ENCODE data around the gene PPP1CA. TPM values are rescaled to one million over a fixed set of nuclear protein-coding genes. Genes with fewer than 3 reads are reported as not detected.

The PPP1CA gene
- total RNA-seq, 1 donor from 2014 or later: 95.1 TPM

DNA sequence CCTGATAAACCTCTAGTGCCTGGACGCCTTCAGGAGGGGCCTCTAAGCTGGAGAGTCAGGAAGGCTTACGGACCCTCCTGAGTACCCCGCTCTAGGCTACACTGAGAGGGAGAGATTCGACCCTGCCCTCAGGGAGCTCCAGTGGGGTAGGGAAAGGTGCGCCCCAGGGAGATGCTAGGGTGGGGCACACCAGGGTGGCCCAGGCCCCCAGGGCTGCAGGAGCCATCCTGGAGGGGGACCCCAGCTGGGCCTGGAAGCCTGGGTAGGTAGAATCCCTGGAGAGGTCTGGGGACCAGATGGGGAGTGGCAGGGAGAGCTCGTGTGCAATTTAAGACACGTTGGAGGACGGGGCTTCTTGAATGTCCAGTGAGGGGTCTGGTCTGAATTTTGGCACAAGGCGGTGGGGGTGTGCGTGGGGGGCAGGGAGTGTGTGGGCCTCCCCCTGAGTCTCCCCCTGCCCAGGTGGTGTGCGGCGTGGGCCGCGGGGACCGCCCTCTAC, 18.5 kb upstream of the PPP1CA start:
- no peak for DNase-seq (ENCODE audit: low spot score)
- intact Hi-C loops (cut with DNase I): no loop called here

GRCh38 chr11:67419325-67420049, 17.8 kb upstream of the PPP1CA start:
- intact Hi-C loops (cut with DNase I): no loop called here
- DNase-seq (ENCODE audit: low spot score): no peak

DNA sequence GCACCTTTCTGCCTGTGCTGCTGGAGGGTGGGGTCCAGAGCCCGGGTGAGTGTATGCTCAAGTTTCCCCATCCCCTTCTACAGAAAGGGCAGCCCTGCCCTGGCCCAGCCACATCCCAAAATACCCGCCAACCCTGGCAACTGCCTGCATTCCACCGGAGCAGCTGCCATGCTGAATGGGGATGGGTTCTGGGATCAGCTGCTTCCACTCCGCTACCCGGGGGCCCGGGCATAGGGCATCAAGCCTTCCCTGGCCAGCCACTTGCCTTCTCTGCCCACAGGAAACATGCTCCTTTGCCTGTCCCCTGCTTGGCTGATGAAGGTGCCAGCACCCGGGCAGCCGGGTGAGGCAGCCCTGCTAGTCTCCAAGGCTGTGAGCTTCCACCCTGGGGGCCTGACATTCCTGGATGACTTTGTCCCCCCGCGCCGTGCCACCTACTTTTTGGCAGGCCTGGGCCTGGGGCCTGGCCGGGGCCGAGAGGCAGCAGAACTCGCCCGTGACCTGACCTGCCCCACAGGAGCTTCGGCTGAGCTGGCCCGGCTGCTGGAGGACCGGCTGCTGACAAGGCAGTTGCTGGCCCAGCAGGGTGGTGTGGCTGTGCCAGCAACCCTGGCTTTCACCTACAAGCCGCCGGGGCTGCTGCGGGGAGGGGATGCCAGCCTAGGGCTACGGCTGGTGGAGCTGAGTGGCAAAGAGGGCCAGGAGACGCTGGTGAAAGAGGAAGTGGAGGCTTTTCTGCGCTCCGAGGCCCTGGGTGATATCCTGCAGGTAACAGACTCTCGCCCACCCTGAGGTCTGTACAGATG, 17.0 kb upstream of the PPP1CA start:
- intact Hi-C loops (cut with DNase I): no loop called here
- DNase-seq (ENCODE audit: low spot score): peak; percentile 85

- intact Hi-C loops (cut with DNase I): no loop called here
- DNase-seq (ENCODE audit: low spot score): no peak
Measured at GRCh38 chr11:67417425-67417824, 15.8 kb upstream of the PPP1CA start.

DNA sequence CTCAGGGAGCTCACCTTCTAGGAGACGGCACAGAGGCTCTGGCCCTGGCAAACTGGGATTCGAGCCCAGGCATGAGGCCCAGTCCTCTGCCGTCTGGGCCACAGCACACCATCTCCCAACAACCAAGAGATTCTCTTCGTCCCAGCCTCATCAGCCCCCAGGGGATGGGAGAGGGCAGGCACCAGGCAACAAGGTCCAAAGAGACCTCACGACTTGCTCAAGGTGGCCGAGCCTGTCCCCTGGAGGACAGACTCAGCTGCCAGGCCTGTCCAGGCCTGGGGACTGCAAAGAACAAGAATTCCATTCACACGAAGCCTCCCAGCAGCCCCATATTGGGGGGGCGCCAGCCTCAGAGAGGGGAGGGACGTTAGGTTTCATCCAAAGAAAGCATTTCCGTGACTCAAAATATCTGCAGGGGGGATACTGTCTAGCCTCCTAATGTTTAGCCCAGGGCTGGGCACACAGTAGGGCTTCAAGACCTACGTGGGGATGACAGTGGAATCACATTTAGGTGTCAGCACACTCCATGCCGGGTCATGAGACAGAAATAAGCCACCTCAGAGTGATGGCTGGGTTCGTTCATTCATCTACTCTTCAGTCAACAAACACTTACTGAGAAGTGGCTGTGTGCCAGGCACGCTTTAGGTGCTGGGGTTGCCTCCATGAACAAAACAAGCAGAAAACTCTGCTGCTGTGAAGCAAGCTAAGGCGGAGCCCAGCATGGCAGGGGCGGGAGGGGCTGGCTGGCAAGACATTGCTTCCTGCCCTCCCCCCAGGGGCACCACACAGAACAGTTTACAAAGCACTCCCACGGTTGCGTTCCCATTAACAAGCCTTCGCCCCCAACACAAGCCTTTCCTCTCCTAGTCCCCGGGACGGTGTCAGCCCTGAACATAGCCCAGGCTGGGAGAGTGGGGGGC, 15.0 kb upstream of the PPP1CA start:
- no peak for DNase-seq (ENCODE audit: low spot score)
- intact Hi-C loops (cut with DNase I): no loop called here

DNA sequence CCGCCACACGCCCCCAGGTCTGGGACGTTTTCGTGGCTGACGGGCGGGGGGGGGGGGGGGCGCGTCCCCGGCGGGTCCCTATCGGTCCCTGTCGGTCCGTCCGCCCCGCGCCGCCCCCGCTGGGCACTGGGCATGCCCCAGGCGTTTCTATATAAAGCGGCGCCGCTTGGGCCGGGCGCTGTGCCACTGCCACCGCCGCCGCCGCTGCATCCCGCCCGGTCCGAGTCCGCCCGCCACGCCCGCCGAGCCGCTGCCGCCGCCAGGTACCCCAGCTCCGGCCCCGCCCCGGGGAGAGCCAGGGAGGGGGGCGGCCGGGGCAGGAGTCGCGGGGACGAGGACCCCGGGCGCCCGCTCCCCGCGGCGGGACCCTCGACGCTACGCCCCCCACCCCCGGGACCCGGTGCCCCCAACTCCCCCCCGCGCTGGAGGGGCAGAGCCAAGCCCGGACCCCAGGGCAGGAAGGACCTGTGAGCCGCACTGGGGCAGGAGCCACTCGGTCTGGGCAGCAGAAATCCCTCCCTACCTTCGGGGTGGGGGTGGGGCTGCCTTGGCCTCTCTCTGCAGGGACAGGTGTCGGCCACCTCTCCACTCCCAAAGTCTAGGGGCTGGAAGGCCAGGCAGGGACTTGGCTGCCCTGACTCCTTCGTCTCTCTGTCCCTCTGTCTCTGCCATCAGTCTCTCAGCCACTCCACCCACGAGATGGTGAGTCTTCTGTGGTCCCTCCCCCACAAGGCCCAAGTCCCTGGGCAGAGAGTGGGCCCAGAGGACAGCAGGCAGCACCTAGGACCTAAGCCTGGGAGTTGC, 14.0 kb upstream of the PPP1CA start, which contains the start of gene CARNS1:
CARNS1 (plus strand) TSS at position 178 of the 804 bp plus-strand sequence; CDS start at position 700, 522 bp downstream.
- DNase-seq (ENCODE audit: low spot score): no peak
- intact Hi-C loops (cut with DNase I): no loop called here

- intact Hi-C loops (cut with DNase I): no loop called here
- no peak for DNase-seq (ENCODE audit: low spot score)
Measured at GRCh38 chr11:67413266-67413849, 11.7 kb upstream of the PPP1CA start.

- intact Hi-C loops (cut with DNase I): no loop called here
- no peak for DNase-seq (ENCODE audit: low spot score)
Measured at GRCh38 chr11:67412495-67413179, 11.0 kb upstream of the PPP1CA start.

DNA sequence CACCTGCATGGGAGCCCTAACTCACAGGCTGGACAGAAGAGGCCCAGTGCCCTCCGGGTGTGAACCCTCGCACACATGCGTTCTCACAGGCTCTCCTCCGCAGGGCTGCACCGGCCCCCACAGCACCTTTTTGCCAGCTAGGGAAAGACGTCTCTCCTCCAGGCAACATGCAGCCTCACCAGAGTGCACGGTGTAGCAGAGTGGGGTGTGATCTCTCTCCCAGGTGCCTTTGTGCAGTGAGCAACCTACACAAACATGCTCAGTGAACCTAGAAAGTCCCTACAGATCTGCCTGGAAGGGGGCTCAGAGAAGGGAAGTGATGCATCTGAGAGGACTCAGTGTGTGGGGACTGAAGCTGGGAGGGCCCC, 10.1 kb upstream of the PPP1CA start:
- intact Hi-C loops (cut with DNase I): no loop called here

DNA sequence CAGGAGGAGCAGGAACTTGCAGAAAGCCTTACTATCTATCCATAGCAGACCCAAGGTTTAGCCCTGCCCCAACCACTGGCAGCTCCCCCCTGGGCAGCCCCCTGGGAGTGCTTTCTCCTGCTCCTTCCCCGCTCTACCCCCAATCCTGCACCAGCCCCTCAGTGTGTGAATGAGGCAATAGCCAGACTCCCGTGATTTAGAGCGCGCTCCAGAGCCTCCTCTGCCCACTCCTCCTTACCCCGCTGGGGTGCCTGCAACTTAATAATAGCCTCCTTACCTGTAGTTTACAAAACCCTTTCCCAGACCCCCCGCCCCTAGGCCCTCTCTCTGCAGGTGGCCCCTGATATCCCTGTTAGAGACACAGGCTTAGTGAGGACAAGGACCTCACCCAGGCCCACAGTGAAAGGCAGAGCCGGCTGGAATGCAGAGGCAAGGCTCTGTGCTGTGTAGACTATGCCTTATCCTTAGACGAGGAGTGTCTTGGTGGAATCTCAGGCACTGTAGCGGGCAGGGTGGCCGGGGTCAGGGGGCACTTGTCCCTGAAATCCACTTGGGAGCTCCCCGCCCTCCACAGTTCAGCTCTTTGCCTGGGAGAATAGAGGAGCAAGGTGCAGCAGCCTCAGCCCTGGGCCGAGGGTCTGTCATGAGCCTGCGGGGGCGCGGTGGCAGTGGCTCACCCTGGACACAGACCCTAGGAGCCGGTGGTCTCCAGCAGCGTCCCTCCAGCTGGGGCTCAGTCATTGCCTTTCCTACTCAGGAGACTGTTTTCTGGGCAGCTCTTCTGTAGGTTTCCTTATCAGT, 9.5 kb upstream of the PPP1CA start:
- no peak for DNase-seq (ENCODE audit: low spot score)
- intact Hi-C loops (cut with DNase I): no loop called here

More for the DNA sequence above, 10.1 kb upstream of the PPP1CA start:
- no peak for DNase-seq (ENCODE audit: low spot score)

- DNase-seq (ENCODE audit: low spot score): no peak
- intact Hi-C loops (cut with DNase I): no loop called here
Measured at GRCh38 chr11:67410369-67410831, 8.7 kb upstream of the PPP1CA start.

DNA sequence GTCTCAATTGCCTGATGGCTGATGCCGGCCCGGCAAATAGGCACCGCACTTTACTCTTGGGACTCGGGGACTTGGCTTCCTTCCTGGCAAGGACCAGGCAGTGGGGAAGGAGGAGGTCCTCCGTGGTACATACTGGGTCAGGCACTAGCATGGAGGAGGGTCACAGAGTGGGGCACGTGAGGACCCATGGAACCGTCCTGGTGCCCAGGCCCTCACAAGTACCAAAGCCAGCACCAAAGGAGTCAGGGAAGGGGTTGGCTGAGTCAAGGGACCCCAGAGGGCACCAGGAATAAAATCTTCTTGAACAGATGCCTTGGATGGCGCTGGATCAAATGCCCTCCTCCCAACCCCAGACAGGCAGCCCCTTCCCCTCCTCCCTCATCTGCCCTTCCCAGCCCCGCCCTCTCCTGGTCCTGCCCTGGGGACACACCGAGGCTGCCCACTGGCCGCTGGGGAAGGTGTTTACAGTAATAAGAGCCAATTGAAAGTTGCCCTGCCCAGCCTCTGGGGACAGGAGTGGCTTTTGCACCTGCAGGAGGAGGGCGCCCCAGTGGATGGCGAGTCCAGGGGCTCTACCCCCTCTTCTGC, 8.2 kb upstream of the PPP1CA start:
- no peak for DNase-seq (ENCODE audit: low spot score)
- intact Hi-C loops (cut with DNase I): no loop called here

DNA sequence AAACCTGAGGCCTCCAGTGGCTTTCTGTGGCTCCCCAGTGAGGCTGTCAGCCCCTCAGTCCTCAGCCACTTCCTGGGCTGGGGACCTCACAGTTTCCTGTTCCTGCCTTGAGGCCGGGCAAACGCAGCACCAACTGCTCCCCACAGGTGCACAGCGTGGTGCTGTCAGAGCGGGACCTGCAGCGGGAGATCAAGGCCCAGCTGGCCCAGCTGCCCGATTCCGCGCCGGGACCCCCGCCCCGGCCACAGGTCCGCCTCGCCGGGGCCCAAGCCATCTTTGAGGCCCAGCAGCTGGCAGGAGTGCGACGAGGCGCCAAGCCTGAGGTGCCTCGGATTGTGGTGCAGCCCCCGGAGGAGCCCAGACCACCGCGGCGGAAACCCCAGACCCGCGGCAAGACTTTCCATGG, 7.6 kb upstream of the PPP1CA start:
- no peak for DNase-seq (ENCODE audit: low spot score)
- intact Hi-C loops (cut with DNase I): no loop called here

GRCh38 chr11:67408437-67409200, 7.0 kb upstream of the PPP1CA start:
- no peak for DNase-seq (ENCODE audit: low spot score)
- intact Hi-C loops (cut with DNase I): no loop called here

DNA sequence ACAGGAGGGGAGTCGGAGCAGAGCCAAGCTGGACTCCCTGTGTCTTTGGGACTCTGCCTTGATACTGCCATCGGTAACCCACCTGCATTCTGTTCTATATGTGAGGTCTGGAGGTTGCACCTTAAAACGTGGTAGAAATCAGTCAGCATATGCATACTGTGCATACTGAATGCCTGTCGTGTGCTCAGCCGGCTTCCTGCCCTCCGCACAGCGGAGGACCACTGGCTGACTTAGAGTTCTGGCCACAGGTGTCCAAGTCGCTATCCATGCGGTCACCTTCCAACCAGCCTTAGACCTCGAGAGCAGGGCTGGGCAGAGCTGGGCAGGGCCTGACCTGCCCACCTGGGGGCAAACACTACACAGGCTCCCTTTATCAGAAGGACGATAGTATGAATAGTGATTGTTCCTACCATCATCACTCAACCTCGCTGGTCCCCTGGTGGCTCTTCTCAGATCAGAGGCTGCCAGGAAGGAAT, 6.1 kb upstream of the PPP1CA start:
- intact Hi-C loops (cut with DNase I): no loop called here
- no peak for DNase-seq (ENCODE audit: low spot score)

Measured in cardiac septum (tissue), 1 donor.